ENCODE measurements around the gene SERPINE3. TPM values are rescaled to one million over a fixed set of nuclear protein-coding genes. Genes with fewer than 3 reads are reported as not detected.

Gene SERPINE3
- total and polyA plus RNA-seq, 7 donors, result 0.03 TPM; not detected in 6

DNA sequence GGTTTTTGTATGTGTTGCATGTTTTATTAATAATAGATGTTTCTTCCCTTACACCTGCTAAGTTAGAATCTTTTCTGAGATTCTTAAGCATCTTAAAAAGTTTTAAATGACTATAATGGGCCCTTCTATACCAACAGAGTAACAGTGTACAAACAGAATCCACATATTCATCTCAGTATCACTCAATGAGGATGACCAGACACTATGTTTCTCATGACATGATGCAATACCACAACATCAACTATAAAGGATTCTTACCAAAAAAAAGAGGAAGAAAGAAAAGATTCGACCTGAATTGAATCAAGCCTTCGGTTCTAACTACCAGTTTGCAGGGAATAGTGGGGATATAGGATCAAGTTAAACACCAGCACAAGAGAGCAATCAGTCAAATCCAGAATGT lies 56.9 kb downstream of the SERPINE3 start:
- WGBS, 3 donors, result 64 to 72% (median 68%) methylated on average over 2 of the region's 2 CpGs
- ATAC-seq (no peak), DNase-seq (no peak)
- Histone ChIP-seq H3K4me3 (no peak overlapping the region), H3K9me3 (no peaks in the 10 kb centered on the region), H3K36me3 (ENCODE audit: insufficient read depth in 1 of 2, low read depth in 1 of 2) (no peaks in the 10 kb centered on the region), H3K27me3 (ENCODE audit: insufficient read depth in 3 of 3, low read length in 2 of 3) (no peaks in the 10 kb centered on the region), H3K27ac (peak overlapping the region; percentile 51), H3K4me1 (peaks cover 32% of the 10 kb centered on the region)
- intact Hi-C loops (cut with DNase I), result loop anchor here in 1 of 2 donors (5.0 kb wide), 1 partner anchor 56 kb away; the partner anchor contains the start of gene INTS6
- TF ChIP-seq, protein P1, sequence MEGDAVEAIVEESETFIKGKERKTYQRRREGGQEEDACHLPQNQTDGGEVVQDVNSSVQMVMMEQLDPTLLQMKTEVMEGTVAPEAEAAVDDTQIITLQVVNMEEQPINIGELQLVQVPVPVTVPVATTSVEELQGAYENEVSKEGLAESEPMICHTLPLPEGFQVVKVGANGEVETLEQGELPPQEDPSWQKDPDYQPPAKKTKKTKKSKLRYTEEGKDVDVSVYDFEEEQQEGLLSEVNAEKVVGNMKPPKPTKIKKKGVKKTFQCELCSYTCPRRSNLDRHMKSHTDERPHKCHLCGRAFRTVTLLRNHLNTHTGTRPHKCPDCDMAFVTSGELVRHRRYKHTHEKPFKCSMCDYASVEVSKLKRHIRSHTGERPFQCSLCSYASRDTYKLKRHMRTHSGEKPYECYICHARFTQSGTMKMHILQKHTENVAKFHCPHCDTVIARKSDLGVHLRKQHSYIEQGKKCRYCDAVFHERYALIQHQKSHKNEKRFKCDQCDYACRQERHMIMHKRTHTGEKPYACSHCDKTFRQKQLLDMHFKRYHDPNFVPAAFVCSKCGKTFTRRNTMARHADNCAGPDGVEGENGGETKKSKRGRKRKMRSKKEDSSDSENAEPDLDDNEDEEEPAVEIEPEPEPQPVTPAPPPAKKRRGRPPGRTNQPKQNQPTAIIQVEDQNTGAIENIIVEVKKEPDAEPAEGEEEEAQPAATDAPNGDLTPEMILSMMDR (IDR thresholded peaks at IDR 0.05), result no peak

DNA sequence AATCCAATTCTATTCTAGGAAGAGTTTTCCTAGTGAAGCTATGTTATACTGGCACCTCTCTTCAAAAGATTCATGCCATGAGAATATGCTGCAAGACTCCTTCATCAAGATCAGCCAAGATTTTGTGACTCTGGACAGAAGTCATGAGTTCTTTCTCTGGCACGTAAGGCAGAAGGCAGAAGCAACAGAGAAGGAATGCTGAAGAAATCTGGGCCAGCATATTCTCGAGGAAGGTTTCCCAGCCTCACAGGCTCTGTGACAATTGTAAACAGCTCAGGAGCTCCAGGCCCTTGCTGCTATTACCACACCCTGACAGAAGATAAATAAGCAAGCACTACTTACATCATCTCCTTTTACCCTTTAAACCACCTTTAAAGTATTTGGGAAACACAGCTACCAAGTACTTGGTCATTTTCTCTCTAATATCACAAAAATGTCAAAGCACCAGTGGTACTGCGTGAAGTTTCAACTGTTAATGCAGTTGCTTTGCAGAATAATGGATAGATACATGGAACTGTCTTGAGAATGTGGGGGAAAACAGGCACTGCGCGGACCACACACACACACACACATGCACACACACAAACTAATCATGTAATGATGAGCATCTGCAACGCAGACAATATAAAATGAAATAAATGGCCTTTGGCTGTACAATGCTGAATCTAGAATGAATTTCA lies 57.9 kb downstream of the SERPINE3 start:
- H3K27me3 ChIP-seq (ENCODE audit: insufficient read depth in 3 of 3, low read length in 2 of 3), result no peaks in the 10 kb centered on the region
- H3K27ac ChIP-seq, result peak overlapping the region; percentile 51
- peaks cover 32% of the 10 kb centered on the region for H3K4me1 ChIP-seq

DNA sequence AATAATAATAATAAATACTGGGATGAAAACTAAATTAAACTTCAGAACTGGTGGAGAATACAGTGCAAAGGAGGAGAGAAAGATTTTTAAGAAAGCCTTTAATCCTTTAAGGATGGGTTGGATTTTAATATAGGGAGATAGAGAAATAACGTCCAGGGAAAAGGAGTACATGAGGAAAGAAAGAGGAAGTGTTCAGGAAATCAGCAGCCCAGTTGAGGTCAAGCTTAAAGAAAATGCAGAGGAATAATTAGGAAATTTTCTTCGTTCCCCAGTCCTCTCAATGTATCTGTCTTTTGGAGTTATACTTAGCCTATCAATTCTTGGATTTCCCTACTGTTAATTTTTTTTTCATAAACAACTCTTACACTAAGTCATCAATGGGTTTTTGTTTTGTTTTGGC lies 65.7 kb downstream of the SERPINE3 start:
- 55 to 71% (median 60%) methylated on average over 2 of the region's 2 CpGs for WGBS, 3 donors
- no peak overlapping the region for H3K4me3 ChIP-seq
- no peak overlapping the region for H3K27ac ChIP-seq
- ATAC-seq (no peak), DNase-seq (no peak)
- H3K27me3 ChIP-seq (ENCODE audit: insufficient read depth in 3 of 3, low read length in 2 of 3), result no peaks in the 10 kb centered on the region
- intact Hi-C loops (cut with DNase I), result no loop called here
- TF ChIP-seq, protein P1 (IDR thresholded peaks at IDR 0.05), result no peak
- peaks cover 9% of the 10 kb centered on the region for H3K4me1 ChIP-seq
- no peaks in the 10 kb centered on the region for H3K36me3 ChIP-seq (ENCODE audit: insufficient read depth in 1 of 2, low read depth in 1 of 2)
- H3K9me3 ChIP-seq, result no peaks in the 10 kb centered on the region

More for the DNA sequence above, 57.9 kb downstream of the SERPINE3 start:
- H3K9me3 ChIP-seq, result no peaks in the 10 kb centered on the region
- no peaks in the 10 kb centered on the region for H3K36me3 ChIP-seq (ENCODE audit: insufficient read depth in 1 of 2, low read depth in 1 of 2)
- ATAC-seq, result peak; percentile 77 to 93 (median 88)
- H3K4me3 ChIP-seq, result no peak overlapping the region
- intact Hi-C loops (cut with DNase I), result loop anchor here in 1 of 2 donors (5.0 kb wide), 1 partner anchor 55 kb away; the partner anchor contains the start of gene INTS6
- 62 to 66% (median 65%) methylated on average over 6 of the region's 6 CpGs for WGBS, 3 donors
- TF ChIP-seq, protein P1 (IDR thresholded peaks at IDR 0.05), result no peak
- DNase-seq, result peak in 1 of 2 donors; percentile 51

DNA sequence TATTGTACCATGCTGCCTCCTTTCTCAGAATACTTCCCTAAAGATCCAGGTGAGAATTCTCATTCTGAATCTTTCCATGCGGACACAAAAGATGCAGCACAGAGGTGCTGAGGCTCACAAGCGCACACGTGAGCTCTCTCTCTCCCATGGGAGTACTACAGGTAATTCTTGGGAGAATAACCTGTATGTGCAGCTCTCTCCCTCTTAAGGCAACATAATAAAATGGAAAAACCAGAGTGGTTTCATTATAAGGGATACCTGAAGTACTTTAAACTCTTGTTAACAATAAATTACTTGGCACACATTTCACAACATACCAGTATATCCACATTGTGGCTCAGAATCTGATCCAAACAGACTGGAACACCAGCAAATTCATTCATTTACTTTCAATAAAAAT lies 72.9 kb downstream of the SERPINE3 start:
- 93 to 98% (median 93%) methylated on average over 3 of the region's 3 CpGs for WGBS, 3 donors
- no peak overlapping the region for H3K4me3 ChIP-seq

More for the DNA sequence above, 72.9 kb downstream of the SERPINE3 start:
- peaks cover 0 to 6% of the 10 kb centered on the region in 2 donors for H3K36me3 ChIP-seq (ENCODE audit: insufficient read depth in 1 of 2, low read depth in 1 of 2)
- no peak overlapping the region for H3K27ac ChIP-seq
- no peak for ATAC-seq
- no peak for DNase-seq
- no peaks in the 10 kb centered on the region for H3K27me3 ChIP-seq (ENCODE audit: insufficient read depth in 3 of 3, low read length in 2 of 3)
- no peaks in the 10 kb centered on the region for H3K9me3 ChIP-seq
- intact Hi-C loops (cut with DNase I), result no loop called here
- peaks cover 6% of the 10 kb centered on the region for H3K4me1 ChIP-seq
- TF ChIP-seq, protein P1 (IDR thresholded peaks at IDR 0.05), result no peak

Other genes starting within 250 kb of the SERPINE3 start
- not detected for gene C13orf42, start 228.4 kb upstream of the SERPINE3 start, total RNA-seq
- gene C13orf42, start 228.4 kb upstream of the SERPINE3 start, polyA plus RNA-seq, result not detected
- gene FAM124A, start 117.3 kb upstream of the SERPINE3 start, total RNA-seq, result 1 to 10 TPM in 2 of 4 donors, under 1 TPM in 2; 0.63 to 1.5 (median 0.99) TPM
- gene FAM124A, start 117.3 kb upstream of the SERPINE3 start, polyA plus RNA-seq, result under 1 TPM; 0.51 to 0.75 (median 0.52) TPM
- gene INTS6, start 113.3 kb downstream of the SERPINE3 start, total RNA-seq, result 10 to 100 TPM; 14.4 to 19.2 (median 17.6) TPM
- 10 to 100 TPM in 1 of 3 donors, 1 to 10 TPM in 2; 6.4 to 11.2 (median 8.8) TPM for gene INTS6, start 113.3 kb downstream of the SERPINE3 start, polyA plus RNA-seq
- gene WDFY2, start 244.8 kb downstream of the SERPINE3 start, total RNA-seq, result 1 to 10 TPM; 1.4 to 2.3 (median 1.9) TPM
- 1 to 10 TPM in 2 of 3 donors, under 1 TPM in 1; 0.66 to 5.3 (median 1.5) TPM for gene WDFY2, start 244.8 kb downstream of the SERPINE3 start, polyA plus RNA-seq

Measured in psoas muscle (tissue), 8 donors.